ENCODE data around the gene ZSCAN21. TPM values are rescaled to one million over a fixed set of nuclear protein-coding genes. Genes with fewer than 3 reads are reported as not detected.
A peak's percentile ranks its signal among the peaks of the same experiment; 100 is the strongest.

ZSCAN21 gene
- total RNA-seq, 1 donor from 2014 or later: 11.1 TPM

- Histone ChIP-seq H3K27me3 (ENCODE audit: insufficient read depth, low read length) (no peaks in the 10 kb centered on the region), H3K4me2 (ENCODE audit: low read length) (no peak overlapping the region), H3K9ac (ENCODE audit: low read length) (no peak overlapping the region), H4K20me1 (ENCODE audit: insufficient read depth, low read length) (peaks cover 13% of the 10 kb centered on the region), H3K36me3 (ENCODE audit: insufficient read depth, low read length) (peaks cover 15% of the 10 kb centered on the region), H3K79me2 (ENCODE audit: insufficient read depth, low read length) (peaks cover 12% of the 10 kb centered on the region), H3K4me1 (ENCODE audit: insufficient read depth, low read length) (peaks cover 10% of the 10 kb centered on the region), H3K9me3 (ENCODE audit: insufficient read depth, low read depth, low read length) (no peaks in the 10 kb centered on the region), H3K27ac (ENCODE audit: low read depth, low read length) (no peak overlapping the region), H3K4me3 (ENCODE audit: insufficient read depth, low read depth, low read length) (no peak overlapping the region), H2AFZ (ENCODE audit: low read depth, low read length) (no peak overlapping the region)
- FAIRE-seq: no peak
- no peak overlapping the region for H3K4me3 Mint-ChIP-seq (ENCODE audit: unreplicated experiment)
- TF ChIP-seq EZH2 (IDR thresholded peaks at IDR 0.05; ENCODE audit: insufficient read depth, low read length) (no peak), CTCF (IDR thresholded peaks at IDR 0.05; ENCODE audit: insufficient read depth, low read depth, low read length) (no peak)
- DNase-seq (ENCODE audit: low read depth): no peak
- H3K27me3 Mint-ChIP-seq (ENCODE audit: low read depth, unreplicated experiment): no peaks in the 10 kb centered on the region
- no peaks in the 10 kb centered on the region for H3K9me3 Mint-ChIP-seq (ENCODE audit: unreplicated experiment)
- H3K27ac Mint-ChIP-seq (ENCODE audit: unreplicated experiment): no peak overlapping the region
- peaks cover 26% of the 10 kb centered on the region for H3K36me3 Mint-ChIP-seq (ENCODE audit: low read depth, unreplicated experiment)
- peaks cover 6% of the 10 kb centered on the region for H3K4me1 Mint-ChIP-seq (ENCODE audit: low read depth, unreplicated experiment)
Measured at GRCh38 chr7:100105534-100105933, 56.0 kb downstream of the ZSCAN21 start.

- Mint-ChIP-seq H3K4me3 (ENCODE audit: unreplicated experiment) (no peak overlapping the region), H3K36me3 (ENCODE audit: low read depth, unreplicated experiment) (peaks cover 31% of the 10 kb centered on the region), H3K4me1 (ENCODE audit: low read depth, unreplicated experiment) (peaks cover 6% of the 10 kb centered on the region), H3K9me3 (ENCODE audit: unreplicated experiment) (no peaks in the 10 kb centered on the region), H3K27ac (ENCODE audit: unreplicated experiment) (peak overlapping the region; percentile 69), H3K27me3 (ENCODE audit: low read depth, unreplicated experiment) (no peaks in the 10 kb centered on the region)
- peaks cover 21% of the 10 kb centered on the region for H3K36me3 ChIP-seq (ENCODE audit: insufficient read depth, low read length)
- TF ChIP-seq EZH2 (IDR thresholded peaks at IDR 0.05; ENCODE audit: insufficient read depth, low read length): no peak
- no peak for TF ChIP-seq CTCF (IDR thresholded peaks at IDR 0.05; ENCODE audit: insufficient read depth, low read depth, low read length)
- H3K4me3 ChIP-seq (ENCODE audit: insufficient read depth, low read depth, low read length): no peak overlapping the region
- no peak overlapping the region for H3K4me2 ChIP-seq (ENCODE audit: low read length)
- H4K20me1 ChIP-seq (ENCODE audit: insufficient read depth, low read length): peaks cover 13% of the 10 kb centered on the region
- H3K4me1 ChIP-seq (ENCODE audit: insufficient read depth, low read length): peaks cover 10% of the 10 kb centered on the region
- no peaks in the 10 kb centered on the region for H3K9me3 ChIP-seq (ENCODE audit: insufficient read depth, low read depth, low read length)
- no peaks in the 10 kb centered on the region for H3K27me3 ChIP-seq (ENCODE audit: insufficient read depth, low read length)
- H3K9ac ChIP-seq (ENCODE audit: low read length): no peak overlapping the region
- no peak overlapping the region for H3K27ac ChIP-seq (ENCODE audit: low read depth, low read length)
- H2AFZ ChIP-seq (ENCODE audit: low read depth, low read length): no peak overlapping the region
- DNase-seq (ENCODE audit: low read depth): no peak
- peaks cover 6% of the 10 kb centered on the region for H3K79me2 ChIP-seq (ENCODE audit: insufficient read depth, low read length)
- FAIRE-seq: no peak
Measured at GRCh38 chr7:100106633-100107032, 57.1 kb downstream of the ZSCAN21 start.

GRCh38 chr7:100107125-100107737 is 57.7 kb downstream of the ZSCAN21 start:
- H3K4me3 ChIP-seq (ENCODE audit: insufficient read depth, low read depth, low read length): no peak overlapping the region
- peaks cover 13% of the 10 kb centered on the region for H4K20me1 ChIP-seq (ENCODE audit: insufficient read depth, low read length)
- peaks cover 21% of the 10 kb centered on the region for H3K36me3 ChIP-seq (ENCODE audit: insufficient read depth, low read length)
- FAIRE-seq (no peak), DNase-seq (ENCODE audit: low read depth) (no peak)
- peaks cover 6% of the 10 kb centered on the region for H3K4me1 Mint-ChIP-seq (ENCODE audit: low read depth, unreplicated experiment)
- no peak overlapping the region for H3K9ac ChIP-seq (ENCODE audit: low read length)
- H3K79me2 ChIP-seq (ENCODE audit: insufficient read depth, low read length): peaks cover 4% of the 10 kb centered on the region
- peaks cover 33% of the 10 kb centered on the region for H3K36me3 Mint-ChIP-seq (ENCODE audit: low read depth, unreplicated experiment)
- no peak overlapping the region for H3K27ac ChIP-seq (ENCODE audit: low read depth, low read length)
- H3K4me3 Mint-ChIP-seq (ENCODE audit: unreplicated experiment): no peak overlapping the region
- H3K27me3 Mint-ChIP-seq (ENCODE audit: low read depth, unreplicated experiment): no peaks in the 10 kb centered on the region
- peaks cover 8% of the 10 kb centered on the region for H3K4me1 ChIP-seq (ENCODE audit: insufficient read depth, low read length)
- no peaks in the 10 kb centered on the region for H3K9me3 ChIP-seq (ENCODE audit: insufficient read depth, low read depth, low read length)
- H2AFZ ChIP-seq (ENCODE audit: low read depth, low read length): no peak overlapping the region
- H3K9me3 Mint-ChIP-seq (ENCODE audit: unreplicated experiment): no peaks in the 10 kb centered on the region
- no peaks in the 10 kb centered on the region for H3K27me3 ChIP-seq (ENCODE audit: insufficient read depth, low read length)
- TF ChIP-seq EZH2 (IDR thresholded peaks at IDR 0.05; ENCODE audit: insufficient read depth, low read length): no peak
- TF ChIP-seq CTCF (IDR thresholded peaks at IDR 0.05; ENCODE audit: insufficient read depth, low read depth, low read length): no peak
- H3K4me2 ChIP-seq (ENCODE audit: low read length): no peak overlapping the region
- H3K27ac Mint-ChIP-seq (ENCODE audit: unreplicated experiment): no peak overlapping the region
